HL-60 (cell line): Measurements from ENCODE around the gene MMP7.

Experiments used
- DNase-seq, 2 experiments: peaks; one replicate each; pipeline ENCODE4 v3.0.0-alpha.2; 2010 to 2020; ENCODE audit warnings: low read depth in 1 of 2, low spot score in 1 of 2
- H3K27ac ChIP-seq: fragments of 250-450 bp; sonication (Bioruptor Pico); replicated peaks from 2 replicates; pipeline ENCODE4 v1.5.1; 2020; ENCODE audit warnings: mild to moderate bottlenecking, moderate library complexity
- H3K27me3 ChIP-seq: fragments of 250-450 bp; sonication (Bioruptor Pico); 2 replicates; pipeline ENCODE4 v1.5.1; 2021; ENCODE audit warnings: mild to moderate bottlenecking, moderate library complexity; ENCODE audit not compliant: insufficient read depth, poor library complexity, severe bottlenecking
- H3K4me3 ChIP-seq: replicated peaks from 2 replicates; pipeline ENCODE4 v1.5.1; 2011; ENCODE audit warnings: mild to moderate bottlenecking, control low read depth, low read length; ENCODE audit not compliant: insufficient read depth
- GABPA ChIP-seq: IDR thresholded peaks from 2 replicates; pipeline ENCODE4 v1.6.1; 2012; ENCODE audit warnings: low read depth
- POLR2AphosphoS5 ChIP-seq: IDR thresholded peaks from 2 replicates; pipeline ENCODE4 v1.6.1; 2012; ENCODE audit warnings: low read depth
- SPI1 ChIP-seq: IDR thresholded peaks from 2 replicates; pipeline ENCODE4 v1.6.1; 2012; ENCODE audit warnings: low read depth, mild to moderate bottlenecking, borderline replicate concordance
- TF ChIP-seq, protein P1 (sequence below): IDR thresholded peaks from one replicate; pipeline ENCODE4 v1.5.1; 2011; ENCODE audit warnings: low read length, control low read depth, inconsistent platforms; ENCODE audit not compliant: insufficient read depth
- TF ChIP-seq, protein P2 (sequence below): IDR thresholded peaks from 2 replicates; pipeline ENCODE4 v1.6.1; 2012; ENCODE audit warnings: low read depth; ENCODE audit not compliant: insufficient replicate concordance

Gene MMP7

GRCh38 chr11:102552447-102553194 lies 22.1 kb upstream of the MMP7 start:
- H3K27ac ChIP-seq, result no peak overlapping the region
- no peak overlapping the region for H3K4me3 ChIP-seq
- H3K27me3 ChIP-seq, result no peaks in the 10 kb centered on the region
- TF ChIP-seq POLR2AphosphoS5, result no peak
- TF ChIP-seq, protein P1, sequence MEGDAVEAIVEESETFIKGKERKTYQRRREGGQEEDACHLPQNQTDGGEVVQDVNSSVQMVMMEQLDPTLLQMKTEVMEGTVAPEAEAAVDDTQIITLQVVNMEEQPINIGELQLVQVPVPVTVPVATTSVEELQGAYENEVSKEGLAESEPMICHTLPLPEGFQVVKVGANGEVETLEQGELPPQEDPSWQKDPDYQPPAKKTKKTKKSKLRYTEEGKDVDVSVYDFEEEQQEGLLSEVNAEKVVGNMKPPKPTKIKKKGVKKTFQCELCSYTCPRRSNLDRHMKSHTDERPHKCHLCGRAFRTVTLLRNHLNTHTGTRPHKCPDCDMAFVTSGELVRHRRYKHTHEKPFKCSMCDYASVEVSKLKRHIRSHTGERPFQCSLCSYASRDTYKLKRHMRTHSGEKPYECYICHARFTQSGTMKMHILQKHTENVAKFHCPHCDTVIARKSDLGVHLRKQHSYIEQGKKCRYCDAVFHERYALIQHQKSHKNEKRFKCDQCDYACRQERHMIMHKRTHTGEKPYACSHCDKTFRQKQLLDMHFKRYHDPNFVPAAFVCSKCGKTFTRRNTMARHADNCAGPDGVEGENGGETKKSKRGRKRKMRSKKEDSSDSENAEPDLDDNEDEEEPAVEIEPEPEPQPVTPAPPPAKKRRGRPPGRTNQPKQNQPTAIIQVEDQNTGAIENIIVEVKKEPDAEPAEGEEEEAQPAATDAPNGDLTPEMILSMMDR, result no peak
- no peak for DNase-seq

GRCh38 chr11:102552020-102552419 lies 21.5 kb upstream of the MMP7 start:
- H3K27me3 ChIP-seq, result no peaks in the 10 kb centered on the region
- no peak for TF ChIP-seq POLR2AphosphoS5
- no peak for TF ChIP-seq GABPA
- TF ChIP-seq, protein P1, result no peak
- TF ChIP-seq SPI1, result no peak
- TF ChIP-seq, protein P2, sequence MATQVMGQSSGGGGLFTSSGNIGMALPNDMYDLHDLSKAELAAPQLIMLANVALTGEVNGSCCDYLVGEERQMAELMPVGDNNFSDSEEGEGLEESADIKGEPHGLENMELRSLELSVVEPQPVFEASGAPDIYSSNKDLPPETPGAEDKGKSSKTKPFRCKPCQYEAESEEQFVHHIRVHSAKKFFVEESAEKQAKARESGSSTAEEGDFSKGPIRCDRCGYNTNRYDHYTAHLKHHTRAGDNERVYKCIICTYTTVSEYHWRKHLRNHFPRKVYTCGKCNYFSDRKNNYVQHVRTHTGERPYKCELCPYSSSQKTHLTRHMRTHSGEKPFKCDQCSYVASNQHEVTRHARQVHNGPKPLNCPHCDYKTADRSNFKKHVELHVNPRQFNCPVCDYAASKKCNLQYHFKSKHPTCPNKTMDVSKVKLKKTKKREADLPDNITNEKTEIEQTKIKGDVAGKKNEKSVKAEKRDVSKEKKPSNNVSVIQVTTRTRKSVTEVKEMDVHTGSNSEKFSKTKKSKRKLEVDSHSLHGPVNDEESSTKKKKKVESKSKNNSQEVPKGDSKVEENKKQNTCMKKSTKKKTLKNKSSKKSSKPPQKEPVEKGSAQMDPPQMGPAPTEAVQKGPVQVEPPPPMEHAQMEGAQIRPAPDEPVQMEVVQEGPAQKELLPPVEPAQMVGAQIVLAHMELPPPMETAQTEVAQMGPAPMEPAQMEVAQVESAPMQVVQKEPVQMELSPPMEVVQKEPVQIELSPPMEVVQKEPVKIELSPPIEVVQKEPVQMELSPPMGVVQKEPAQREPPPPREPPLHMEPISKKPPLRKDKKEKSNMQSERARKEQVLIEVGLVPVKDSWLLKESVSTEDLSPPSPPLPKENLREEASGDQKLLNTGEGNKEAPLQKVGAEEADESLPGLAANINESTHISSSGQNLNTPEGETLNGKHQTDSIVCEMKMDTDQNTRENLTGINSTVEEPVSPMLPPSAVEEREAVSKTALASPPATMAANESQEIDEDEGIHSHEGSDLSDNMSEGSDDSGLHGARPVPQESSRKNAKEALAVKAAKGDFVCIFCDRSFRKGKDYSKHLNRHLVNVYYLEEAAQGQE, result no peak
- no peak overlapping the region for H3K27ac ChIP-seq
- H3K4me3 ChIP-seq, result no peak overlapping the region
- DNase-seq, result no peak

DNA sequence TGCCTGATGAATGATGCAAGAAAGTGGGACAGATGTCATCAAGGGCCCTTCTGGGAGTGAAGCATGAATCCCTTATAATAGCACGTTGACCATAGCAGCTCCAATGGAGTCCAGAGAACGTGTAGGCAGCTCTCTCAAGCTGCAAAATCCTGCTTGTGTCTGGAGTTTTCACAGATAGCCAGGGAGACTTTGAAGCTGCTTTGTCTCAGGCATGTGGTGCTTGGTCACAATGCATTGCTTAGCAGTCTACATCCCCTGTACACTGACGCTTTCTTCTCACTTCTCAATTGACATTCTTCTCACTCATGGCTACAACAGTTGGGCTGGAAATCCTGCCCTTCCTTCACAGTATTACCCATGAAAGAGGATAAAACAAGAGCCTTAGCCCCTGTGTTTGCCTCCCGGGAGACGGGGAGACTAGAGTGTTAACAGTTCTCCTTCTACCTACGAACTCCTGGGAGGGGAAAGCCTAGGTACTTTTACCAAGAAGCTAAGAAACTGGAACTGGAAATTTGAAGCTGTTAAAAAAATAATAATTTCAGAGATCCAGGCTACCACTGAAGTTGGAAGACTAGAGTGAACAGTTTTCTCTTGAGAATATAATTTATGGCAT lies 20.7 kb upstream of the MMP7 start:
- no peak for DNase-seq
- no peak overlapping the region for H3K27ac ChIP-seq

DNA sequence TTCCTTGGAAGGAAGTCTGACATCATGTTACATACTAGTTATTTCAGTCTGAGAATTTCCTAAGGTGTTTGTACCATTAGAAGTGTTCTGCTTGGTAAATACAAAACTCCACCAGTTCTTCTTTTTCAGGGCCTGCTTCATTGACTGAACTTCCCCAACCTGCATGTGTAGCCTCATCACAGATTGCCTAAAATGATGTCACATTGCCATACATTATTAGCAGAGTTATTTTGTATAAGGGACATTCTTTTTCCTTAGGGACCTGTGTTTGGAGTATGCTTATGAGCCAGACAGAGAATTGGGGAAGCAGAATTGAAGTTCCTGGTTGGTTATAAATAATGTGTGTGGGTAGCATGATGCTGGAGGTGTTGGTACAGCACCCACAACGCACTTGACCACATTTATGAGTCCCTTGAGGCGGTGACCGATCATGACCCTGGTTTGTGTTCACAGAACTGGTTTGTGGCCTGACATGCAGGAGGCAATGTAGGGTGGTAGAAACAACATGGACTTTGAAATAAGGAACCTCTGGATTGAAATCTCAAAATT lies 16.4 kb upstream of the MMP7 start:
- Histone ChIP-seq H3K27ac (no peak overlapping the region), H3K4me3 (no peak overlapping the region), H3K27me3 (no peaks in the 10 kb centered on the region)
- TF ChIP-seq GABPA, result no peak
- TF ChIP-seq POLR2AphosphoS5, result peak; percentile 95
- TF ChIP-seq SPI1, result peak; percentile 45; the same call in 1 of the 2 replicates
- TF ChIP-seq, protein P2, result no peak
- TF ChIP-seq, protein P1, result no peak
- DNase-seq, result peak; percentile 50 to 81

More for the DNA sequence above, 20.7 kb upstream of the MMP7 start:
- Histone ChIP-seq H3K4me3 (no peak overlapping the region), H3K27me3 (no peaks in the 10 kb centered on the region)
- TF ChIP-seq, protein P1, result no peak
